Measurements from ENCODE around the gene CBFB. TPM values are rescaled to one million over a fixed set of nuclear protein-coding genes. Genes with fewer than 3 reads are reported as not detected.
A peak's percentile ranks its signal among the peaks of the same experiment; 100 is the strongest.

Gene CBFB
- total and polyA plus RNA-seq, 2 of the 13 experiments (the other 11 are each of a cell fraction or from before 2014, with no cell fraction given): 22.1 to 70.8 TPM

GRCh38 chr16:67112591-67113399 lies 83.8 kb downstream of the CBFB start:
- ATAC-seq (no peak), FAIRE-seq (peak; percentile 51), DNase-seq (ENCODE audit: low spot score) (peak; percentile 62)
- intact Hi-C loops (cut with micrococcal nuclease; ENCODE audit: unreplicated experiment): no loop called here
- 36% methylated on average over 4 of the region's 4 CpGs for WGBS (ENCODE audit: low lambda C conversion rate)
- ChIA-PET CTCF (ENCODE audit: low intra/inter-chr PET ratio, low total read pairs) (no interaction called here), POLR2A (interaction anchor here (1.0 to 4.3 kb wide), 15 partner anchors 10 to 449 kb away, joined by 3 to 31 read pairs (median 7); partner anchors contain the start of genes B3GNT9, NOL3 and TMEM208)
- peaks cover 80% of the 10 kb centered on the region for H3K4me1 ChIP-seq (ENCODE audit: insufficient read depth, low read length)
- peaks cover 10 to 12% of the 10 kb centered on the region in 2 experiments; a peak in 4 of 5 replicates for H3K36me3 ChIP-seq (replicated peaks in 1 of 2; ENCODE audit: control insufficient read depth in 1 of 2, insufficient read depth in 2 of 2, low read length in 2 of 2)
- H3K9ac ChIP-seq (ENCODE audit: insufficient read depth, low read depth, low read length): peak overlapping the region; percentile 92
- H3K27me3 ChIP-seq (ENCODE audit: control insufficient read depth in 1 of 2, insufficient read depth in 2 of 2, low read length in 2 of 2): no peaks in the 10 kb centered on the region; a peak in 1 of 5 replicates
- peak overlapping the region; percentile 81 to 99 (median 83) for H3K4me3 ChIP-seq (replicated peaks in 1 of 3; ENCODE audit: insufficient read depth in 1 of 3, low read depth in 2 of 3, low read length in 3 of 3)
- no peak overlapping the region for H2AFZ ChIP-seq (ENCODE audit: low read length)
- no TSS peak for BruUV-seq (replicated peaks)
- in situ Hi-C loops (cut with HindIII; ENCODE audit: extremely low pct_ligation_motif_present, low pct_unique_long_range_greater_than_20kb): no loop called here
- H3K27ac ChIP-seq (ENCODE audit: extremely low read length, insufficient read depth, low read length): peak overlapping the region; percentile 90
- no peaks in the 10 kb centered on the region for H3K9me3 ChIP-seq (ENCODE audit: low read length)
- peaks cover 74% of the 10 kb centered on the region for H3K79me2 ChIP-seq (ENCODE audit: insufficient read depth, low read length)
- H3K4me2 ChIP-seq (ENCODE audit: low read depth, low read length): peak overlapping the region; percentile 98
- peaks cover 31% of the 10 kb centered on the region for H4K20me1 ChIP-seq (ENCODE audit: insufficient read depth, low read length)
- TF ChIP-seq ZNF317 (CRISPR knock-in tag; IDR thresholded peaks at IDR 0.05) (0 out of 2 replicates have a peak, but pooled peaks have one; percentile 46), ARID5B (CRISPR knock-in tag; IDR thresholded peaks at IDR 0.05) (peak; percentile 44), NR2C2 (CRISPR knock-in tag; IDR thresholded peaks at IDR 0.05; ENCODE audit: borderline replicate concordance) (no peak), ELF3 (CRISPR knock-in tag; IDR thresholded peaks at IDR 0.05) (peak; percentile 90), ZNF724P (CRISPR knock-in tag; IDR thresholded peaks at IDR 0.05; ENCODE audit: borderline replicate concordance) (peak; percentile 54; the same call in 1 of the 2 replicates), RARA (CRISPR knock-in tag; IDR thresholded peaks at IDR 0.05) (peak; percentile 16; the same call in 1 of the 2 replicates), ZNF552 (CRISPR knock-in tag; IDR thresholded peaks at IDR 0.05; ENCODE audit: borderline replicate concordance) (no peak), MXD4 (CRISPR knock-in tag; IDR thresholded peaks at IDR 0.05) (peak; percentile 22; the same call in 1 of the 2 replicates), ZBTB43 (CRISPR knock-in tag; conservative IDR thresholded peaks at IDR 0.05) (0 out of 2 replicates have a peak, but pooled peaks have one; percentile 36), ZNF430 (CRISPR knock-in tag; IDR thresholded peaks at IDR 0.05) (peak; percentile 47; the same call in 1 of the 2 replicates), ZBTB42 (CRISPR knock-in tag; IDR thresholded peaks at IDR 0.05) (no peak), ATF6 (CRISPR knock-in tag; conservative IDR thresholded peaks at IDR 0.05) (no peak), ZNF230 (CRISPR knock-in tag; IDR thresholded peaks at IDR 0.05) (no peak), SAP130 (CRISPR knock-in tag; IDR thresholded peaks at IDR 0.05; ENCODE audit: low read depth) (peak; percentile 66), ZSCAN29 (CRISPR knock-in tag; conservative IDR thresholded peaks at IDR 0.05) (no peak), ZFP1 (CRISPR knock-in tag; IDR thresholded peaks at IDR 0.05) (no peak), ZNF382 (CRISPR knock-in tag; IDR thresholded peaks at IDR 0.05; ENCODE audit: borderline replicate concordance) (no peak)
